Endothelial cell of umbilical vein (primary cell): ENCODE measurements around the gene LMX1A.

Source experiments
- EZH2 ChIP-seq: IDR thresholded peaks from 2 replicates; pipeline ENCODE4 v1.6.1; 2012; ENCODE audit warnings: borderline replicate concordance, low read depth, mild to moderate bottlenecking, moderate library complexity, low read length, inconsistent platforms; ENCODE audit not compliant: severe bottlenecking
- FOS ChIP-seq: IDR thresholded peaks from 2 replicates; pipeline ENCODE4 v1.6.1; 2011; ENCODE audit warnings: mild to moderate bottlenecking, low read length, moderate library complexity, borderline replicate concordance; ENCODE audit not compliant: insufficient read depth
- JUN ChIP-seq: IDR thresholded peaks from 2 replicates; pipeline ENCODE4 v1.6.1; 2011; ENCODE audit warnings: borderline replicate concordance, low read depth; ENCODE audit not compliant: insufficient read length, insufficient read depth
- MYC ChIP-seq: IDR thresholded peaks from one replicate; pipeline ENCODE4 v1.6.1; 2011; ENCODE audit warnings: mild to moderate bottlenecking, low read depth, low read length
- POLR2A ChIP-seq: IDR thresholded peaks from 2 replicates; pipeline ENCODE4 v1.6.1; 2012; ENCODE audit warnings: low read depth, mild to moderate bottlenecking, control low read depth, low read length
- POLR2AphosphoS5 ChIP-seq: IDR thresholded peaks from 2 replicates; pipeline ENCODE4 v1.6.1; 2012; ENCODE audit warnings: low read depth, mild to moderate bottlenecking, control low read depth, low read length, moderate library complexity; ENCODE audit not compliant: insufficient read depth
- TF ChIP-seq, protein P1 (sequence below), 2 donors: IDR thresholded peaks; 1 replicate in 1 of 2; 2 replicates in 1 of 2; pipeline ENCODE4 v1.5.1; 2011; ENCODE audit warnings: low read length in 2 of 2, mild to moderate bottlenecking in 2 of 2, moderate library complexity in 2 of 2, control low read depth in 1 of 2, inconsistent platforms in 1 of 2, low read depth in 1 of 2; ENCODE audit not compliant: insufficient read depth in 1 of 2; ENCODE audit errors: extremely low read depth in 1 of 2
- TF ChIP-seq, protein P2 (sequence below): IDR thresholded peaks from 2 replicates; pipeline ENCODE4 v1.6.1; 2011; ENCODE audit not compliant: insufficient read depth, insufficient read length

DNA sequence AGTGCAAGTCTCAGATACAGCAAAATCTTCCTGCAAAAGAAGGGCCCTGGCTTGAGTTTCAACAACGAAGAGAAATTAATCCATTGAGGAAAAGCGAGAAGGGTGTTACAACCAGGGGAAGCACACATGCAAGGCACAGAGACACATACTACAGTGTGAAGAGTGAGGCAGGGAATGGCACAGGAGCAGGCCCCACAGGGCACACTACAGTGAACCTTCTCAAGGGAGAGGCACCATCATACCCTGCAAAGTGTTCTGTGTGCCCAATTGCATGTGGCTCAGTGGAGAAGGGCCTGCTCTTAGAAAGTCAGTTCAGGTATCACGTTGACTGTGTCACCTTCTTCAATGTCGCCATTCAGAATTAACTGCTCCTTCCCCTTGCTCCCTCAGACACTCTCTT lies 60.3 kb downstream of the LMX1A start:
- TF ChIP-seq, protein P1, sequence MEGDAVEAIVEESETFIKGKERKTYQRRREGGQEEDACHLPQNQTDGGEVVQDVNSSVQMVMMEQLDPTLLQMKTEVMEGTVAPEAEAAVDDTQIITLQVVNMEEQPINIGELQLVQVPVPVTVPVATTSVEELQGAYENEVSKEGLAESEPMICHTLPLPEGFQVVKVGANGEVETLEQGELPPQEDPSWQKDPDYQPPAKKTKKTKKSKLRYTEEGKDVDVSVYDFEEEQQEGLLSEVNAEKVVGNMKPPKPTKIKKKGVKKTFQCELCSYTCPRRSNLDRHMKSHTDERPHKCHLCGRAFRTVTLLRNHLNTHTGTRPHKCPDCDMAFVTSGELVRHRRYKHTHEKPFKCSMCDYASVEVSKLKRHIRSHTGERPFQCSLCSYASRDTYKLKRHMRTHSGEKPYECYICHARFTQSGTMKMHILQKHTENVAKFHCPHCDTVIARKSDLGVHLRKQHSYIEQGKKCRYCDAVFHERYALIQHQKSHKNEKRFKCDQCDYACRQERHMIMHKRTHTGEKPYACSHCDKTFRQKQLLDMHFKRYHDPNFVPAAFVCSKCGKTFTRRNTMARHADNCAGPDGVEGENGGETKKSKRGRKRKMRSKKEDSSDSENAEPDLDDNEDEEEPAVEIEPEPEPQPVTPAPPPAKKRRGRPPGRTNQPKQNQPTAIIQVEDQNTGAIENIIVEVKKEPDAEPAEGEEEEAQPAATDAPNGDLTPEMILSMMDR (IDR thresholded peaks at IDR 0.05; ENCODE audit: extremely low read depth in 1 of 2, insufficient read depth in 1 of 2, low read depth in 1 of 2, low read length in 2 of 2), result no peak
- TF ChIP-seq POLR2A, result no peak
- no peak for TF ChIP-seq EZH2
- TF ChIP-seq POLR2AphosphoS5, result no peak
- TF ChIP-seq, protein P2, sequence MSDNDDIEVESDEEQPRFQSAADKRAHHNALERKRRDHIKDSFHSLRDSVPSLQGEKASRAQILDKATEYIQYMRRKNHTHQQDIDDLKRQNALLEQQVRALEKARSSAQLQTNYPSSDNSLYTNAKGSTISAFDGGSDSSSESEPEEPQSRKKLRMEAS, result no peak
- no peak for TF ChIP-seq FOS
- TF ChIP-seq MYC, result no peak
- no peak for TF ChIP-seq JUN
